Neural crest cell (in vitro differentiated cells): Measurements from ENCODE around the gene SH3RF3. TPM values are rescaled to one million over a fixed set of nuclear protein-coding genes. Genes with fewer than 3 reads are reported as not detected.

ENCODE experiments used
- DNase-seq: peaks from one replicate; pipeline ENCODE4 v3.0.0; 2021; ENCODE audit warnings: low read depth, mixed read lengths, low spot score
- H3K27ac Mint-ChIP-seq: one replicate; pipeline ENCODE4 v1.8.0; 2021; ENCODE audit warnings: mild to moderate bottlenecking, mixed read lengths; ENCODE audit not compliant: unreplicated experiment
- H3K27me3 Mint-ChIP-seq: 2 replicates; pipeline ENCODE4 v1.8.0; 2021; ENCODE audit warnings: low read depth, mild to moderate bottlenecking, mixed read lengths
- H3K36me3 Mint-ChIP-seq: 2 replicates; pipeline ENCODE4 v1.8.0; 2021; ENCODE audit warnings: low read depth, mild to moderate bottlenecking, mixed read lengths
- H3K4me1 Mint-ChIP-seq: 2 replicates; pipeline ENCODE4 v1.8.0; 2021; ENCODE audit warnings: mixed read lengths
- H3K4me3 Mint-ChIP-seq: one replicate; pipeline ENCODE4 v1.8.0; 2021; ENCODE audit warnings: mild to moderate bottlenecking, mixed read lengths
- H3K9me3 Mint-ChIP-seq: 2 replicates; pipeline ENCODE4 v1.8.0; 2021; ENCODE audit warnings: mixed read lengths
- CTCF ChIP-seq: fragments of 200-600 bp; sonication (generic); conservative IDR thresholded peaks from 2 replicates; pipeline ENCODE4 v1.5.0; 2021; ENCODE audit warnings: antibody characterized with exemption, mild to moderate bottlenecking
- total RNA-seq: library from RNA; stranded (reverse); gene quantifications from 2 replicates; pipeline ENCODE4 v1.2.1, GENCODE V29; 2021

Gene SH3RF3
- total RNA-seq, 1 donor from 2014 or later, result 0.70 TPM

- Mint-ChIP-seq H3K36me3 (no peaks in the 10 kb centered on the region), H3K27me3 (peaks cover 28% of the 10 kb centered on the region), H3K9me3 (no peaks in the 10 kb centered on the region), H3K4me1 (peaks cover 24% of the 10 kb centered on the region), H3K27ac (no peak overlapping the region), H3K4me3 (no peak overlapping the region)
- no peak for DNase-seq
- no peak for TF ChIP-seq CTCF
Observed at GRCh38 chr2:109400102-109400501, 271.1 kb downstream of the SH3RF3 start.

GRCh38 chr2:109401370-109401769, 272.4 kb downstream of the SH3RF3 start:
- Mint-ChIP-seq H3K4me3 (no peak overlapping the region), H3K36me3 (no peaks in the 10 kb centered on the region), H3K27me3 (peaks cover 21% of the 10 kb centered on the region), H3K4me1 (peaks cover 24% of the 10 kb centered on the region), H3K27ac (no peak overlapping the region), H3K9me3 (no peaks in the 10 kb centered on the region)
- no peak for TF ChIP-seq CTCF
- no peak for DNase-seq

GRCh38 chr2:109402180-109402579, 273.2 kb downstream of the SH3RF3 start:
- Mint-ChIP-seq H3K4me1 (peaks cover 24% of the 10 kb centered on the region), H3K9me3 (no peaks in the 10 kb centered on the region), H3K27me3 (peaks cover 16% of the 10 kb centered on the region), H3K36me3 (no peaks in the 10 kb centered on the region), H3K27ac (no peak overlapping the region), H3K4me3 (no peak overlapping the region)
- DNase-seq, result no peak
- TF ChIP-seq CTCF, result no peak

- Mint-ChIP-seq H3K9me3 (no peaks in the 10 kb centered on the region), H3K27me3 (peaks cover 8% of the 10 kb centered on the region), H3K36me3 (no peaks in the 10 kb centered on the region), H3K4me1 (peaks cover 18% of the 10 kb centered on the region), H3K27ac (no peak overlapping the region), H3K4me3 (no peak overlapping the region)
- no peak for TF ChIP-seq CTCF
- DNase-seq, result no peak
Observed at GRCh38 chr2:109402980-109403840, 274.2 kb downstream of the SH3RF3 start.

- H3K9me3 Mint-ChIP-seq, result no peaks in the 10 kb centered on the region
- H3K27me3 Mint-ChIP-seq, result peaks cover 3% of the 10 kb centered on the region
- no peak for DNase-seq
- no peak overlapping the region for H3K27ac Mint-ChIP-seq
- H3K36me3 Mint-ChIP-seq, result no peaks in the 10 kb centered on the region
- no peak for TF ChIP-seq CTCF
- H3K4me1 Mint-ChIP-seq, result peaks cover 19% of the 10 kb centered on the region
- no peak overlapping the region for H3K4me3 Mint-ChIP-seq
Observed at GRCh38 chr2:109403841-109404201, 274.8 kb downstream of the SH3RF3 start.
